DOHH2 (cell line): Measurements from ENCODE around the gene NPLOC4.

Source experiments
- EZH2phosphoT487 ChIP-seq: fragments of 200-600 bp; sonication (generic); IDR thresholded peaks from 2 replicates; pipeline ENCODE4 v1.6.1; 2017; ENCODE audit warnings: borderline replicate concordance, mild to moderate bottlenecking, antibody characterized with exemption, low read length, moderate library complexity, mixed read lengths
- TF ChIP-seq, protein P1 (sequence below): fragments of 200-600 bp; sonication (generic); IDR thresholded peaks from one replicate; pipeline ENCODE4 v1.5.1; 2014; ENCODE audit warnings: antibody characterized with exemption, mild to moderate bottlenecking, low read depth, low read length; ENCODE audit not compliant: poor library complexity, severe bottlenecking

DNA sequence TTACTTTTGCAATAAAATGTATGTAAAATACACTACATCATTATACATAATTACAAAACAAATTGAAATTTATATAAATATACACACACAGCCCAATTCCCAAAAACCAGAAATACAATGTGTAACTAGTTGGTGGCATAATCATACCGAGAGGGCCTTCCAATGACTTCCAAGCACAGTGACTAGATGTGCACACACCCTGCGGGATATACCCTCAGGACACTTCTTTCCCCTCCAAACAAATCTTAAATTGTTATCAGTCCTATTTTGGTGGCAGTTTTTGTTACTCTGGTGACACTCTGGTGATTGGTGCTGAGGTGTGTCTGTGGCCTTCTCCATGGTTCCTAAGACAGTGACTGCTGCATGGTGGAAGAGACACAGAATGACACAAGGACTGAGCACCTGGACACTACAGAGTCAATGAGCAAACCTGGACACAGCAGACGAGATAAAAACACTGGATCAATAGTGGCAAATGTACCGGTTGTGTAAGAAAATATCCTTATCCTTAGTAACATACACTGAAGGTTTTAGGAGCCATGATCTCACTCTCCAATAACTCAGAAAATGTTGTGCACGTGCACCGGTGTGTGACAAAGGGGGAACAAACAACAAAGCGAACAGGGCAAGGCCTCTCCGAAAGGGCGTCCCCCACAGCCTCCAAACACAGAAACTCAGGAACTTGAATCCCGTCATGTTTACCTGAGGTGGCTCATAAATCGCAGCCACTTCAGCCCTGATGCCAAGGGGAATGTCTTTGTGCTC is 32.9 kb downstream of the NPLOC4 start:
- TF ChIP-seq, protein P1, sequence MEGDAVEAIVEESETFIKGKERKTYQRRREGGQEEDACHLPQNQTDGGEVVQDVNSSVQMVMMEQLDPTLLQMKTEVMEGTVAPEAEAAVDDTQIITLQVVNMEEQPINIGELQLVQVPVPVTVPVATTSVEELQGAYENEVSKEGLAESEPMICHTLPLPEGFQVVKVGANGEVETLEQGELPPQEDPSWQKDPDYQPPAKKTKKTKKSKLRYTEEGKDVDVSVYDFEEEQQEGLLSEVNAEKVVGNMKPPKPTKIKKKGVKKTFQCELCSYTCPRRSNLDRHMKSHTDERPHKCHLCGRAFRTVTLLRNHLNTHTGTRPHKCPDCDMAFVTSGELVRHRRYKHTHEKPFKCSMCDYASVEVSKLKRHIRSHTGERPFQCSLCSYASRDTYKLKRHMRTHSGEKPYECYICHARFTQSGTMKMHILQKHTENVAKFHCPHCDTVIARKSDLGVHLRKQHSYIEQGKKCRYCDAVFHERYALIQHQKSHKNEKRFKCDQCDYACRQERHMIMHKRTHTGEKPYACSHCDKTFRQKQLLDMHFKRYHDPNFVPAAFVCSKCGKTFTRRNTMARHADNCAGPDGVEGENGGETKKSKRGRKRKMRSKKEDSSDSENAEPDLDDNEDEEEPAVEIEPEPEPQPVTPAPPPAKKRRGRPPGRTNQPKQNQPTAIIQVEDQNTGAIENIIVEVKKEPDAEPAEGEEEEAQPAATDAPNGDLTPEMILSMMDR = no peak
- TF ChIP-seq EZH2phosphoT487 = no peak
